GM19395 (cell line): ENCODE data around the gene CAPZA1.
"Not testable (repeated sequence)": the region's sequence is repeated elsewhere in the genome, so short reads cannot be mapped to it uniquely, and the experiment has no call there.

ENCODE experiments used
- ATAC-seq: cut with Tn5 transposase; IDR thresholded peaks from one replicate; pipeline ENCODE4 v1.9.1; 2021; ENCODE audit warnings: mild to moderate bottlenecking, moderate library complexity; ENCODE audit not compliant: unreplicated experiment

The CAPZA1 gene

DNA sequence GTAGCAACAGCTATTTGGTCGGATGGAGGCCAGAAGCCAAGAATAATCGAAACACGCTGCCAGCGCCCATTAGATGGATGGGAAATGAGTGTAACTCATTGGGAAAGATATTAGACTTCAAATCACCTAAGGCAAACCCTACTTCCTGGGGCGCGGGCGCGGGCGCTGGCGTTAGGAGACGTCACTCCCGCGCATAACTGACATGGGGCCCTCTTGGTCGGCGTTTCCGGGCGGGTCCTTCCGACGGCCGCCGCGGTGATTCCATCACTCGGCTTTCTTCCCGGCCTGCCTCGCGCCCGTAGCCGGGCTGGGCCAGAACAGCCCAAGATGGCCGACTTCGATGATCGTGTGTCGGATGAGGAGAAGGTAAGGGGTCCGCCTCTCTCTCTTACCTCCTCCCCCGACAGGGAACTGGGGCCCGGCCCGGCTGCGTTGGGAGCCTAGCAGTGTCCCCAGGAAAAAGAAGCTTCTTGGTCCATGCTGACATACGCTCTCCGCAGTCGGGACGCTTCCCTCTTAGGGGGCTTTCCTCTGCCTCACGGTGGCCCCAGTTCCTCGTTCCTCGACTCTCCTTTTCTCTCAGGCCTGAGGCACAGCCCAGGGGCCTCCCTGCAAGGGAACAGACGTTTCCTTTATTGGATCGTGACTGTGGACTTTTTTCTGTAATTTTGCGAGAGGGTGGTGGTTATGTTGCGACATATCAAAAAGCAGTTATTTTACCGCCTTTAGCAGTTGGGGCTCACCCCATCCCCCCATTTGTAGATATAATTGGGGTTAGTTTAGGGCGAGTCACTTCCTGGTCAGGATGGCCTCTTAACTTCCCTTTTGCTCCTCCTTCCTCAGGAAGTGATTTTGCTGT lies at the start of gene CAPZA1:
Gene CAPZA1, plus strand, starts transcription at position 315 of the 859 bp plus-strand sequence. Its CDS starts 13 bp downstream, at position 328.
- peak; percentile 70 for ATAC-seq

DNA sequence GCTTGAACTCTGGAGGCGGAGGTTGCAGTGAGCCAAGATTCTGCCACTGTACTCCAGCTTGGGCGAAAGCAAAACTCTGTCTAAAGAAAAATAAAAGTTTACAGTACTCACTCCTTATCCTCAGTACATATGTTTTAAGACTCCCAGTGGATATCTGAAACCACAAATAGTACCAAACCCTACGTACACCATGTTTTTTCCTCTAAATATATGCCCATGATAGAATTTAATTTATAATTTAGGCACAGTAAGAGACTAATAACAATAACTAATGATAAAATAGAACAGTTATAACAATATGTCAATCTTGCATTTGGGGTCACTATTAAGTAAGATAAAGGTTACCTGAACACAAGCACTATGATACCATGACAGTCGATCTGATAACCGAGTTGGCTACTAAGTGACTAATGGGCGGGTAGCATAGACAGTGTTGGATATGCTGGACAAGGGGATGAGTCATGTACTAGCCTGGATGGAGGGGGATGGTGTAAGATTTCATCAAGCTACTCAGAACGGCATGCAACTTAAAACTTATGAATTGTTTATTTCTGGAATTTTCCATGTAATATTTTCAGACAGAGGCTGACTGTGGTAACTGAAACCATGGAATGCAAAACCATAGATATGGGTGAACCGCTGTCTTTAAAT lies 44.4 kb upstream of the CAPZA1 start:
- no peak for ATAC-seq

DNA sequence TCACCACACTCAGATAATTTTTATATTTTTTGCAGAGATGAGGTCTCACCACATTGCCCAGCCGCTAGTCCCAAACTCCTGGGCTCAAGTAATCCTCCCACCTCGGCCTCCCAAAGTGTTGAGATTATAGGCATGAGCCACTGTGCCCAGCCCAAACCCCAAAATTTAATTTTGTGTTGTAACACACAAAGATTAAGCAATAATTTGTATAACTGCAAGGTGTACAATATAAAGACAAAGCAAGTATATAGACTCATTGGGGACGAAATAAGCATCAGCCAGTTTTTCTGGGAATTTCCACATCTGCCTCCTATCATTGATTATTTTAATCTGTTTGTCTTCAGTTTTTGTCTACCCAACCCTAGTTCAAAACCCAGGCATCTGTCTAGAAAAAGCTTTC lies 43.4 kb upstream of the CAPZA1 start:
- ATAC-seq: no peak

DNA sequence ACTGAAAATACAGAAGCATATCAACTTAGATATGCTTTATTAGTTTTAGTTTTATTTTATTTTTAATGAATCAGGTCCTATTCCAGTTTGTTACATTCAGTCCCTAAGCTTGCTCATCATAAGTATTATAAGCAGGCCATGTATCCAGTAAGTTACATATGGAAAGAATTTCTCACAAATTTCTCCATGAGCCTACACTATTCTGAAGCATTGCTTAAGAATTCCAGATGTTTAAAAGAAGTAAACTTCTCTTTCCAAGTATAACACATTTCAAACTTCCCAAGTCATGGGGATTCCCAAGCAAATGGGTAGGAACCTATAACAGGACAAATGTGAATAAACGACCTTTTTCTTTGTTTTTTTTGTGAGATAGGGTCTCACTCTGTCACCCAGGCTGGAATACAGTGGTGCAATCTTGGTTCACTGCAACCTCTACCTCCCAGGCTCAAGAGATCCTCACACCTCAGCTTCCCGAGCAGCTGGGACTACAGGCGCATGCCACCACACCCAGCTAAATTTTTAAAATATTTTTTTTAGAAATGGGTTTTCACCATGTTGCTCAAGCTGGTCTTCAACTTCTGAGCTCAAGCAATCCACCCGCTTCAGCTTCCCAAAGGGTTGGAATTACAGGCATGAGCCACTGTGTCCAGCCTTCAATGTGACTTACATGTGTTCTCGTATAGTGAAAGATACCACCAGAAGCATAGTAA lies 39.7 kb upstream of the CAPZA1 start:
- ATAC-seq: no peak

DNA sequence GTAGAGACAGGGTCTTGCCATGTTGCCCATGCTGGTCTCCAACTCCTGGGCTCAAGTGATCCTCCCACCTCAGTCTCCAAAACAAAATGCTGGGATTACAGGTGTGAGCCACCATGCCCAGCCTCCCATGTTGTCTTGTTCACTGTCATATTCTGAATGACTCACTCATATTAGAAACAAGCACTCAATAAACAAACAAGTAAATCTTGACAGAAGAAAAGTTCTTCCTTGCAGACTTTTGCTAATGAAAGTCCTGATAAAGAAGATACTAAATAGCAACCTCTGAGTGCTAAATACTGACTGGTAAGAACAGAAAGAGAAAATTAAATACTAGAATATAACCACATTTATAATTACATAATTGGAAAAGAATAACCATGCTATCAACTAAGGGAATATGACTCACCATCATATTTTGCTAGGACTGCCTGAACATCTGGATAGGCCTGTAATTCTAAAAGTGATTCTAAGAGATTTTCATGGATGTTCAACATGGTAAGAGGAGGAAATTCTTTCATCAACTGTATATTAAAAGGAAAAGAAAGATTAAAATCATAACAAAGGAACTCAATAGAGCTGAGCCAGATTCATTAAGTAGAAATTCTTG lies 37.9 kb upstream of the CAPZA1 start:
- ATAC-seq: no peak

DNA sequence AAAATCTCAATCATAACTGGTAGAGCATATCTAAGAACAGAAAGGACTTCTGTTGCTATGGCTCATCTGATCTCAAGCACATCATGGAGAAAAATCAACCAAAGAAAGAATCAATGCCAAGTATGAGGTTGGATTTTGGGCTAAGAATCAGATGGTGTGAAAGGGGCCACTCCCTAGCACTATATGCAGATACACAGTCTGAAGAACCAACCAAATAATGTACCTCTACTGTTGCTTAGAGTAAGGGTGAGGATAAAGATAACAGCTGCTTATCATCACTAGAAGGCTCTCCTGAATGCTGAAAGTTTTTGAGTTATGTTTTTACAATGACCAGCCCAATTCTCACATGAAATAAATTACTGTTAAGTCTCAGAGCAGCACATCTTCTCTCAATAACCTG lies 36.3 kb upstream of the CAPZA1 start:
- ATAC-seq: no peak

DNA sequence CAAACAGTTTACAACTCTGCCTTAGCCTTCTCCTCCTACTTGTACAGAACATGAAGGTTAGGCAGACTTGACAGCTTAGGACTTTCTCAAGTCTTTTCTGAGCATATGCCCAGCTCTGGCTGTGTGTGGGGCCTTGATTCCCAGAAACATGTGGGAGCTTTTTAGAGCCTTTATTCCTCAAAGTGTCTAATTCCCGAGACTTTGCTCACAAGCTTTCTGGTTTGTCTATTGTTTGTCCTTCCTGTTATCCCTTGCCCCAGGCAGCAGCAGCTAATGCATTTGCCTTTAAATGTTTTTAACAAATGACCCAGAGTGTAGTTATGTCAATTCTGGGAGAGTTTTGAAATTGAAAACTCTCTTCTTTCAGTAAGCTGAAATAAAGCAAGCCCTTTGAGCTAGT lies 29.9 kb upstream of the CAPZA1 start:
- no peak for ATAC-seq

DNA sequence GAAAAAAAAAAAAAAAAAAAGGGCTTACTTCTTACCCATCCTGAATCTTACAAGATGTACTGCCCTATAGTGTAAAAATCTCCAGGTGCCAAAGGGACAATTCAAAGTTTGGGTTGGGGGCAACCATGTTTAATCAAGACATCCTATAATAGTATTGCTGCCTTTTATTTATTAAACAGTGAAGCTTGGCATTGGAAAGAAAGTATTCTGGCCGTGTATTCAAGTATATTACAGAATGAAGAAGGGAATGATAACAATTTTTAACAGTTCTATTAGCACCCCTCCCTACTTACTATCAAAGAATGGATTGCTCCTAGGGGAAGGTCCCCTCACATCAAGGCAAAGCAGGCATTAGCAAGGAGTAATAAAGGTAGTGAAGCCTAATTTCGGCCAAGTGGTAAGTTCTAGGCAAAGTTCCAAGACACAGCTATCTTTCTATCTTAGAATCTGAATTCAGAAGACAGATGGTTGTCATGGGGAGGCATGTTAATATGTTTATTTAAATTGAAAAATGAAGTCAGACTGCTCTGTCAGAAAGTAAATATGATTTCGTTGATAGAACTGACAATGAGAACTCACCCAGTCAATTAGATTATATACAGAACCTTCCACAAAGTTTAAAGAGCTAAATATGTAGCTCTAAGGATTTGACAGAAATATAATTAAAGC lies 25.3 kb upstream of the CAPZA1 start:
- no peak for ATAC-seq

DNA sequence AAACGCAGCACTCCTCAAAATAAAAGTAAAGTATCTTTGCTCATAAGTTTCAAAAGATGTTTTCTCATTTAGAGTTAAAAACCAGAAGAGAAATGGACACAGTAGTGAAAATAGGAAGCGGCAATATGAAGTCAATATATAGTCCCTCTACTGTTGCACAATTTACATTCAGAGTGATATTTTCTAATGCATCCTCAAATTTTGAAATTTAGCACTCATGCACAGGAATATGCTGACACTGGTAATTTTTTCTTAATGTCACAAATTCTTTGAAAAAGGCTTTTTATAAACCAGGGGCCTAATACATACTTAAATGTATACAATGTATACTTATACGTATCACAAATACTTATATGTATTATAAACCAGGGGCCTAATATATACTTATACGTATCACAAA lies 20.2 kb upstream of the CAPZA1 start:
- ATAC-seq: no peak

DNA sequence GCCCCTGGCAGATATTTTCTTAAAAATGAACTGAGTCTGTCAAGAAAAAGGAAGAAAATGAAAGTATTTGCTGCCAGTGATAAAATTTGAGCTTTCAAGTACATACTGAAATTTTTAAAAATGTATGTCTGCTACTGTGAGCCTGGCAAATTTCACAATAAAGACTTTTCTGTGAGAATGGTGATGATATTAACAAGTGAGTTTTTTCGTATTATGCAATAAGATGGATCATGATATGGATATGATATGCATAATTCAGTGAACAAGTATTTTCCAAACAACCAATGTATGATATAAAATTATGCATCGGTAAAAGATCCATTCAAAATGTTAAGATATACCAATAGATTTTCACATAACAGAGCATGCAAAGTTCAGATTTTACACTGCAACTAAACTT lies 16.6 kb upstream of the CAPZA1 start:
- no peak for ATAC-seq

DNA sequence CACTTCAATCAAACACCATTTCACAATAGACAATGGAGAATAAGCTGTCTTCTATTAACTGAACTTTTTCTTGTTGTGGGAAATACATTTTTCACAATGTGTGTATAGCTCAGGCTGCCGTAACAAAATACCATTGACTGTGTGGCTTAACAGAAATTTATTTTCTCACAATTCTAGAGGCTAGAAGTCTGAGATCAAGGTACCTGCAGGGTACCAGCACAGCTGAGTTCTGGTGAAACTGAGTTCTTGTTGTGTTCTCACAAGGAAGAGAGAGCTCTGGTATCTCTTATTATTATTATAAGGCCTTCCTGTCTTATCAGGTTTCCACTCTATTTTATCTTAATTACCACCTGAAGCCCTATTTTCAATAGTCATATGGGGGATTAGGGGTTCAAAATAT lies 16.1 kb upstream of the CAPZA1 start:
- ATAC-seq: no peak

DNA sequence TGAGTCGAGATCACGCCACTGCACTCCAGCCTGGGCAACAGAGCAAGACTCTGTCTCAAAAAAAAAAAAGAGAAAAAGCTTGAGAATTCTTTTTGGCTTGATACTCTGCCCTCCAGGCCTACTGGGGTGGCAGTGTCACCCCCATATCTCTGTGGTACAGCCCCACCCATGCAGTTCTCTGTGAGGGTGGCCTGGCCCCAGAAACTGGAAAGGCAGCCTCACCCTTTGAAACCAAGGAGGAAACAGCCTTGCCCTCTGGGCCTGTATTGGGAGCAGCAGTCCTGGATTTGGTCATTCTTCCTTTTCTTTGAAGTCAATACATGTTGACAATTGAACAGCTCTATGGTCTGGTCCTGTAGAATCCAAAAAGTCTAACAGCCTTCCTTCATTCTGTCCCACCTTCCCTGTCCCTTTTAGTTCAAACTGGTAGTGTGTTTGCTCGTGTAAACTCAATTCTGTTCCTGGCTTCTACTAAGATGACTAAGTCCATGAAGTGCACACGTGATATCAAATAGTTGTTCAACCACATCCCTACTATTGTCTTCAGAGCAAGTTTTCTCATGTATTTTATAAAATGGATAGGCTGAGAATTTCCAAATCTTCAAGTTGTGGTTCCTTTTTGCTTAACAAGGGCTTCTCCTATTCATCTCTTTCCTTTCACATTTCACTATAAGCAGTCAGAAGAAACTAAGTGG lies 13.9 kb upstream of the CAPZA1 start:
- ATAC-seq: no peak

DNA sequence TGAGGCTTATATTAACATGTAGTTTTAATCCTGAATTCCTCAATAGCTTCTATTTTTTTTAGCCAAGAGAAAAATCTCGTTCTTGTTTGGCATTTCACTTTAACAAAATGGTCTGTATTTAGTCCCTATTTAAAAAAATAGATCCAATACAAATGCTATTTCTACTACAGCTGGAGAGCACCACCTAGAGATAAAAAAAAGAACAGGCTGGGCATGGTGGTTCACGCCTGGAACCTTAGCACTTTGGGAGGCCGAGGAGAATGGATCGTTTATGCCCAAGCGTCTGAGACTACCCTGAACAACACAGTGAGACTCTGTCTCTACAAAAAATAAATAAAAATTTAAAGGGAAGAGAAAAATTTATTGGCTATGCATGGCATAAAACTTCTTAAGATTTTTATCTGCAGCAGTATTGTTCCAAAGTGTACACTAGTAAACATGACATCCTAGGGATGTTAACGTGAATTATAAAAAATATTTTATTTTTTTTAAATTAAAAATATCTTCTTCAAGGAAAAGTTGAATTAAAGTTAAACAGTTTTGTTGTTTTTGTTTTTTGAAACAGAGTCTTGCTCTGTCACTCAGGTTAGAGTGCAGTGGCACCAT lies 5.1 kb upstream of the CAPZA1 start:
- ATAC-seq: no peak

DNA sequence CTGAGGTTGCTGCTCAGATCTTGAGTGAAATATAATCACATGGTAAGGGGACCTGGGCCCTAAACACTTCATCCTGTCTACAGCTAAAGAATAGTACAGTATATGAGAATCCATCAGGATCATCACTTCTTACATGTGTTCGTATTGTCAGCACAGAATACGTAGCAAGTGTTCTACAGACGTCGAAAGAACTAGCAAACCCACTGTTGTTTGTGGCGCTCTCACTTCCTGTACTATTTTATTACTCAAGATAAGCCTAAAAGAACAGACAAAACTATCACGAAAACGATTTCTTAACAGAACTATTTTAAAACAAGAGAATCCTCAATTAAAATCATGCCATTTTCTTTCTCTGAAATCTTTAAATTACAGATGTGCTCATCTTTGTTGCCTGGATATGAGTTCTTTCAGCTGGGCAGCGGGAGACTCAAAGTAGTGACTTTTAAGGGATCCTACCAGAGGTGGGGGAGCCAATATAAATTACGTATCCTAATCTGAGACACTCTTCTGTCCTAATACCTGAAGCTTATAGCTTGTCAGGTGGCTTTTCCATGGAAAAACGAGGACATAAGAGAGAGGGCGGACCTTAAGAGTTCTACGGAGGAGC lies 1.4 kb upstream of the CAPZA1 start:
- no peak for ATAC-seq

DNA sequence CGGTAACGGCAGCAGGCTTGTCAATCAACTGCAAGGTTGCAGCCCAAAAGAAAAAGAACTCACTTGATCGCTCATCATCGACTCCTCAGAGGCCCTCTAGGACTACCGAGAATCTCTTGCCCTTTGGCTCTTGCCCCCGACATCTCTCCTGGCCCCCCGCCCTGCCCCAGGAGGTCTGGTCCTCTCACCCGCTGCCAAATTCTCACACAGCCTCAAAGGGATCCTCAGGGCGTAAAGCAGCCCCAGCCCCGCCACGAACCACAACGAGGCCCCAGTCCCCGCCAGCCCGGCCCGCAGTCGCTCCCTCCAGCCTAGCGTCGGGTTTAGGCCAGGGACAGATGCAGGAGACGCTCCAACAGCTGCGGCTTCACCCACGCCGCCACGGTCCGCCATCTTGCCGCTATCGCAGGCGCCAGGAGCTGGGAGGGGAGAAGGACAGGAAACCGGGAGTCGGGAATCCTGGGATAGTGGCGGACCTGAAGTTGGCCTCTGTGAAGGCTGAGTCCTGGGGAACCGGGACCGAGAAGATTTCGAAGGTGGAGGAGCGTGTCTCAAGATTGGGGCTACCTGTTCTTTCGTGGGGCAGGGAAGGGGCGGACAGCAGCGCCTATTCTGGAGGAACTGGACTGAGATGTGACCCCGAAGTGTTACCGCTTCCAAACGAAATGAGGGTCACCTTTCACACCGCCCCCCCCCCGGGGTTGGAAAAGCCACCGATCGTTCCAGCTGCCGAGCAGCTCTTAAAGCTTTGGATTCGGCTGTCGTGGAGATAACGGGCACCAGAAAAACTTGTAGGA lies 713 bp upstream of the CAPZA1 start, which contains the start of gene ST7L:
Gene ST7L, minus strand, starts transcription at position 421 of the 797 bp plus-strand sequence. Its CDS starts 28 bp downstream, at position 393.
- ATAC-seq: no peak

DNA sequence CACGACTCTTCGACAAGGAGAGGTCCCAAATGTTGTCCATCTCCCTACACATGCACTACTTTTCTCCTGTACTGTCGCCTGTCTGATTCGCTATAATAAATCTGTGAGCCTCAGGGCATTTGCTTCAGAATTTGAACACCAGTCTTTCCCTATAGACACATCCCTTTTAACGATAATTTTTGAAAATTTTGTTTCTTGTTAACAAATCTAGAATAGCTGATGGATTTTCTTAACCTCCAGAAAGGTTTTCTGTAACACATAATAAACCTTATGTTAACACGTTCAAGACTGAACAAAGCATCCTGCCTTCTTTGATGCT lies 704 bp downstream of the CAPZA1 start:
- no peak for ATAC-seq

DNA sequence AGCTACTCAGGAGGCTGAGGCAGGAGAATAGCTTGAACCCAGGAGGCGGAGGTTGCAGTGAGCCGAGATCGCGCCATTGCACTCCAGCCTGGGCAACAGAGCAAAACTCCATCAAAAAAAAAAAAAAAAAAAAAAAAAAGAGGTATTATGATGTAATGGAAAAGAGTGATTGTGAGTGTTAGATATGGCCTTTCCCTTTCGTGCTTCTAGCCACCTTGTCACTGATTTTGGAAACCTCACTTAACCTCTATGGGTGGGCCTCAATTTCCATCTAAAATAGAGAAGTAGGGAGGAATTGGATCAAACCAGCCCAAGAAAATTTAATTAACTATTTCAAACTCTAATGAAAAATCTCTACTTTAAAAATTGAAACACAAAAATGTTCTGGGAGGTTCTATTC lies 4.9 kb downstream of the CAPZA1 start:
- not testable (repeated sequence) for ATAC-seq

DNA sequence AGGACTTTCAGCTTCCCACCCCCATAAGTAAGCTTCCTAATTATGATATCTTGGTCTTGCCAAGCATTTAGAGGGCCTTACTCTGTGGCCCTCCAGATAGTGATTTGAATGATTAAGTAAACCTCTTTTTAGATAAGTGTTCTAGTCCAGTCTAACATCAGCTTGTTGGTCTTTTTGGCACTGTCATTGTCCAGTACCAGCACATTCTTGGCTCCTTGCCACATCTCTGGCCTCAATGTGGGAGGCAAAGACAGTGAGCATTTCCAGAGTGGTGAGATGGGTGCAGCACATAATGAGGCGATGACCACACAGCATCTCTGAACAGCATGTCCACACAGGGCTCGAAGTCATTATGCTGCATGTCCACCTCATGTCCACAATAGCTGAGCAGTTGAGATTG lies 6.1 kb downstream of the CAPZA1 start:
- ATAC-seq: no peak

DNA sequence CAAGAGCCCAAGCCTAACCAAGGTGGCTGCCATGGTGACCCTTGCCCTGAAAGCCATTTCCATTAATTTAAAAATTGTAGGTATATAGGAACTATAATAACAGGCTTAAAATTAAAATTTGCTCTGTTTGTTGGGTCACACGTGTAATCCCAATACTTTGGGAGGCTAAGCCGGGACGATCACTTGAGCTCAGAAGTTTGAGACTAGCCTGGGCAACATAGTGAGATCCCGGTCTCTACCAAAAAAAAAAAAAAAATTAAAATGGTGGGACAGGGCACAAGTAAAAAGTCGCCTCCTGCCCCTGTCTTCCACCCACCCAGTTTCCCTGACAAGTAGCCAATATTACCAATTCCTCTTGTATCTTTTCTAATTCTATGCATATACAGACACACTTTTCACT lies 6.6 kb downstream of the CAPZA1 start:
- ATAC-seq: no peak
